Measurements from ENCODE around the gene TJP2. TPM values are rescaled to one million over a fixed set of nuclear protein-coding genes. Genes with fewer than 3 reads are reported as not detected.

The TJP2 gene
- total RNA-seq, 1 donor from 2014 or later, result 39.6 TPM

DNA sequence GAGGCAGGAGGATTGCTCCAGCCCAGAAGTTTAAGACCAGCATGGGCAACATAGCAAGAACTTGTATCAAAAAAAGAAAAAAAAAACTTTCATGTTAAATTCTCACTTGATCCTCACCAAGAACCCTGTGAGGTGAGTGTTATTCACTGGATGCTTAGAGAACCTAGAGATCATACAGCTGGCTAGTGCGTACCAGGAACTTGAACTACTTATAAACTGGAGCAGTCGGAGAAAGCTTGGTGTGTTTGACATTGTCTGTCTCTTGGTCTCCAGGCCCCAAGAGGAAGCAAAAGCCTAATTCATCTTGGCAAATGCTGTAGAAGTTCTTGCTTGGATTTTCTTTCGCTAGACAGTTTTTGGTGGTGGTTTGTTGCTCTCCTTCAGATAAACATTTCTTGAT is 18.1 kb downstream of the TJP2 start:
- H3K27me3 ChIP-seq (ENCODE audit: insufficient read depth, low read length), result no peaks in the 10 kb centered on the region
- no peaks in the 10 kb centered on the region for H3K9me3 ChIP-seq (ENCODE audit: insufficient read depth, low read depth, low read length)
- Mint-ChIP-seq H3K27me3 (ENCODE audit: low read depth, unreplicated experiment) (no peaks in the 10 kb centered on the region), H3K4me1 (ENCODE audit: low read depth, unreplicated experiment) (peaks cover 22% of the 10 kb centered on the region), H3K4me3 (ENCODE audit: unreplicated experiment) (no peak overlapping the region), H3K36me3 (ENCODE audit: low read depth, unreplicated experiment) (no peaks in the 10 kb centered on the region), H3K9me3 (ENCODE audit: unreplicated experiment) (no peaks in the 10 kb centered on the region), H3K27ac (ENCODE audit: unreplicated experiment) (no peak overlapping the region)
- TF ChIP-seq, protein P1, sequence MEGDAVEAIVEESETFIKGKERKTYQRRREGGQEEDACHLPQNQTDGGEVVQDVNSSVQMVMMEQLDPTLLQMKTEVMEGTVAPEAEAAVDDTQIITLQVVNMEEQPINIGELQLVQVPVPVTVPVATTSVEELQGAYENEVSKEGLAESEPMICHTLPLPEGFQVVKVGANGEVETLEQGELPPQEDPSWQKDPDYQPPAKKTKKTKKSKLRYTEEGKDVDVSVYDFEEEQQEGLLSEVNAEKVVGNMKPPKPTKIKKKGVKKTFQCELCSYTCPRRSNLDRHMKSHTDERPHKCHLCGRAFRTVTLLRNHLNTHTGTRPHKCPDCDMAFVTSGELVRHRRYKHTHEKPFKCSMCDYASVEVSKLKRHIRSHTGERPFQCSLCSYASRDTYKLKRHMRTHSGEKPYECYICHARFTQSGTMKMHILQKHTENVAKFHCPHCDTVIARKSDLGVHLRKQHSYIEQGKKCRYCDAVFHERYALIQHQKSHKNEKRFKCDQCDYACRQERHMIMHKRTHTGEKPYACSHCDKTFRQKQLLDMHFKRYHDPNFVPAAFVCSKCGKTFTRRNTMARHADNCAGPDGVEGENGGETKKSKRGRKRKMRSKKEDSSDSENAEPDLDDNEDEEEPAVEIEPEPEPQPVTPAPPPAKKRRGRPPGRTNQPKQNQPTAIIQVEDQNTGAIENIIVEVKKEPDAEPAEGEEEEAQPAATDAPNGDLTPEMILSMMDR (IDR thresholded peaks at IDR 0.05; ENCODE audit: insufficient read depth, low read depth, low read length), result no peak
- TF ChIP-seq EZH2 (IDR thresholded peaks at IDR 0.05; ENCODE audit: insufficient read depth, low read length), result no peak
- no peak for FAIRE-seq
- no peak overlapping the region for H3K4me3 ChIP-seq (ENCODE audit: insufficient read depth, low read depth, low read length)
- H3K4me1 ChIP-seq (ENCODE audit: insufficient read depth, low read length), result peaks cover 5% of the 10 kb centered on the region
- H2AFZ ChIP-seq (ENCODE audit: low read depth, low read length), result no peak overlapping the region
- no peak overlapping the region for H3K27ac ChIP-seq (ENCODE audit: low read depth, low read length)
- no peak overlapping the region for H3K9ac ChIP-seq (ENCODE audit: low read length)
- H4K20me1 ChIP-seq (ENCODE audit: insufficient read depth, low read length), result peaks cover 40% of the 10 kb centered on the region
- DNase-seq (ENCODE audit: low read depth), result no peak
- no peaks in the 10 kb centered on the region for H3K36me3 ChIP-seq (ENCODE audit: insufficient read depth, low read length)
- H3K4me2 ChIP-seq (ENCODE audit: low read length), result no peak overlapping the region
- peaks cover 77% of the 10 kb centered on the region for H3K79me2 ChIP-seq (ENCODE audit: insufficient read depth, low read length)

DNA sequence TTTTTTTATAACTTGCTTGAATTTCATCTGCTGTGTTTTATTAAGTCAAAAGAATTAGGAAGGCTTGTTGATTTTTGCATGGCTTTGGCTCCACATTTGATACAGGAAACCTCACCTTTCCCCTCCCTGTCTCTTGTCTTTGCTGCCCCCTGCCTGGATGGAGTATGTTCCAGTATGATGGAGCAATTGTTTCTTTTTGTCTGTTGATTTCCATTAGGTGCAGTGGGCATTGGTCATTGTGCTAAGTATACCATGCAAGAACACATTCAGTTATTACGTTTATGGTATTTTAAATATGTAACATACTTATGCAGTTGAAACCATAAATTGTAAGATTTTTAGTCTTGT is 19.6 kb downstream of the TJP2 start:
- Histone ChIP-seq H3K79me2 (ENCODE audit: insufficient read depth, low read length) (peaks cover 69% of the 10 kb centered on the region), H3K27ac (ENCODE audit: low read depth, low read length) (no peak overlapping the region), H2AFZ (ENCODE audit: low read depth, low read length) (no peak overlapping the region), H3K4me1 (ENCODE audit: insufficient read depth, low read length) (no peaks in the 10 kb centered on the region), H3K9me3 (ENCODE audit: insufficient read depth, low read depth, low read length) (no peaks in the 10 kb centered on the region), H4K20me1 (ENCODE audit: insufficient read depth, low read length) (peaks cover 47% of the 10 kb centered on the region), H3K9ac (ENCODE audit: low read length) (no peak overlapping the region), H3K4me2 (ENCODE audit: low read length) (no peak overlapping the region), H3K4me3 (ENCODE audit: insufficient read depth, low read depth, low read length) (no peak overlapping the region), H3K36me3 (ENCODE audit: insufficient read depth, low read length) (no peaks in the 10 kb centered on the region), H3K27me3 (ENCODE audit: insufficient read depth, low read length) (no peaks in the 10 kb centered on the region)
- Mint-ChIP-seq H3K36me3 (ENCODE audit: low read depth, unreplicated experiment) (no peaks in the 10 kb centered on the region), H3K27me3 (ENCODE audit: low read depth, unreplicated experiment) (no peaks in the 10 kb centered on the region), H3K27ac (ENCODE audit: unreplicated experiment) (no peak overlapping the region), H3K4me1 (ENCODE audit: low read depth, unreplicated experiment) (peaks cover 9% of the 10 kb centered on the region), H3K9me3 (ENCODE audit: unreplicated experiment) (no peaks in the 10 kb centered on the region), H3K4me3 (ENCODE audit: unreplicated experiment) (no peak overlapping the region)
- no peak for DNase-seq (ENCODE audit: low read depth)
- no peak for TF ChIP-seq EZH2 (IDR thresholded peaks at IDR 0.05; ENCODE audit: insufficient read depth, low read length)
- TF ChIP-seq, protein P1 (IDR thresholded peaks at IDR 0.05; ENCODE audit: insufficient read depth, low read depth, low read length), result no peak
- no peak for FAIRE-seq

DNA sequence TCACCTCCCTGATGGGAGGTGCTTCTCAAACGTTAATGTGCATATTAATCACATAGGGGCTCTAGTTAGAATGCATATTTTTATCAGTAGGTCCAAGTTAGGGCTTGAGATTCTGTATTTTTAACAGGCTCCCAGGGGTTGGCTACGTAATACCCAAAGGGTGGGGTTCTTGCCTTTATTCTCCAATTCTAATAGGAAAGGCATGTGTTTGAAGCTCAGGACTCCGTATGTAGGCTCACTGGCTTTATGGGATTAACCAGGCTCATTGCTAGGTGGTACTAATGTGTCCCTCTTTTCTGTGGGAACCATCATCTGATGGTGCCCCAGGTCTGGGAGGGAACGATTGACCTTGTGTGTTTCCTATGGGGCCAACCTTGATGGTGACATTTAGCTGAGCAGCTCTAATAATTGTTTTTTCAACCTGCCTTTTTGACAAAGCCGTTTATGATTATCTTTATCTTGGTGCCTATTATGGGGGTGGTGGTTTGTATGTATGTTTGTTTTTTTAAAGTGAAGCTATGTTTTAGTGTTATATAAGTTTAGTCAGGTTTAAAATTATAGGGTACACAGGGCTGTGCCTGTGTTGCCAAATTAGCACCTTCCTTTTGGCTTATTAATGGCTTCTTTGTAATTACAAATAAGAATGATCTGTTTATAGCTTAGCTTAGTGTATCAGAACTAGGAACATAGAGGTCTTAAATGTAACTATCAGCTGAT is 20.8 kb downstream of the TJP2 start:
- Mint-ChIP-seq H3K27ac (ENCODE audit: unreplicated experiment) (no peak overlapping the region), H3K4me1 (ENCODE audit: low read depth, unreplicated experiment) (peaks cover 10% of the 10 kb centered on the region), H3K27me3 (ENCODE audit: low read depth, unreplicated experiment) (no peaks in the 10 kb centered on the region), H3K4me3 (ENCODE audit: unreplicated experiment) (no peak overlapping the region), H3K36me3 (ENCODE audit: low read depth, unreplicated experiment) (no peaks in the 10 kb centered on the region), H3K9me3 (ENCODE audit: unreplicated experiment) (no peaks in the 10 kb centered on the region)
- FAIRE-seq (no peak), DNase-seq (ENCODE audit: low read depth) (no peak)
- Histone ChIP-seq H3K36me3 (ENCODE audit: insufficient read depth, low read length) (no peaks in the 10 kb centered on the region), H3K27me3 (ENCODE audit: insufficient read depth, low read length) (no peaks in the 10 kb centered on the region), H2AFZ (ENCODE audit: low read depth, low read length) (no peak overlapping the region), H3K79me2 (ENCODE audit: insufficient read depth, low read length) (peaks cover 71% of the 10 kb centered on the region), H3K27ac (ENCODE audit: low read depth, low read length) (no peak overlapping the region), H3K4me1 (ENCODE audit: insufficient read depth, low read length) (peaks cover under 1% of the 10 kb centered on the region), H3K9ac (ENCODE audit: low read length) (no peak overlapping the region), H3K4me3 (ENCODE audit: insufficient read depth, low read depth, low read length) (no peak overlapping the region), H3K4me2 (ENCODE audit: low read length) (no peak overlapping the region), H3K9me3 (ENCODE audit: insufficient read depth, low read depth, low read length) (no peaks in the 10 kb centered on the region), H4K20me1 (ENCODE audit: insufficient read depth, low read length) (peaks cover 51% of the 10 kb centered on the region)
- TF ChIP-seq, protein P1 (IDR thresholded peaks at IDR 0.05; ENCODE audit: insufficient read depth, low read depth, low read length), result no peak
- TF ChIP-seq EZH2 (IDR thresholded peaks at IDR 0.05; ENCODE audit: insufficient read depth, low read length), result no peak
